Caco-2 (cell line): Measurements from ENCODE around the gene PRAMEF13. TPM values are rescaled to one million over a fixed set of nuclear protein-coding genes. Genes with fewer than 3 reads are reported as not detected.
"Not testable (repeated sequence)": the region's sequence is repeated elsewhere in the genome, so short reads cannot be mapped to it uniquely, and the experiment has no call there.

ENCODE experiments used
- BruUV-seq: library from RNA; stranded (reverse); fragments of 400-500 nt; replicated peaks from 2 replicates; lab custom pipeline; 2021; lab: Mats Ljungman, UMichigan
- CTCF ChIA-PET: fragments of 300-600 bp; sonication (Branson Sonifier 250); formaldehyde crosslinking; loops from one replicate; lab custom pipeline; 2022; ENCODE audit warnings: antibody characterized with exemption; lab: Charles Lee
- POLR2A ChIA-PET: fragments of 300-600 bp; sonication (Branson Sonifier 250); formaldehyde crosslinking; loops from one replicate; lab custom pipeline; 2022; ENCODE audit warnings: antibody characterized with exemption; lab: Charles Lee
- DNase-seq, 2 experiments: peaks; one replicate each; pipeline versions ENCODE4 v3.0.0 to v3.0.0-alpha.2; 2020 to 2022
- H3K27me3 ChIP-seq: replicated peaks from 2 replicates; pipeline ENCODE4 v1.6.0; 2011; ENCODE audit warnings: low read length; ENCODE audit not compliant: control insufficient read depth, insufficient read depth
- H3K36me3 ChIP-seq: 2 replicates; pipeline ENCODE4 v1.5.1; 2011; ENCODE audit warnings: low read length; ENCODE audit not compliant: control insufficient read depth, insufficient read depth
- H3K4me1 ChIP-seq: fragments of 250-450 bp; sonication (Bioruptor Pico); 2 replicates; pipeline ENCODE4 v1.5.1; 2020; ENCODE audit warnings: mild to moderate bottlenecking
- H3K4me3 ChIP-seq: 2 replicates; pipeline ENCODE4 v1.5.1; 2011; ENCODE audit warnings: low read depth, mild to moderate bottlenecking, control low read depth, low read length
- H3K9me3 ChIP-seq: fragments of 250-450 bp; sonication (Bioruptor Pico); 2 replicates; pipeline ENCODE4 v1.5.1; 2020; ENCODE audit warnings: mild to moderate bottlenecking, moderate library complexity
- H3K27ac Mint-ChIP-seq: one replicate; pipeline ENCODE4 v1.8.0; 2022; ENCODE audit warnings: mixed read lengths; ENCODE audit not compliant: unreplicated experiment
- H3K27me3 Mint-ChIP-seq: one replicate; pipeline ENCODE4 v1.8.0; 2022; ENCODE audit warnings: mixed read lengths; ENCODE audit not compliant: insufficient read depth, unreplicated experiment
- H3K36me3 Mint-ChIP-seq: one replicate; pipeline ENCODE4 v1.8.0; 2022; ENCODE audit warnings: mild to moderate bottlenecking, mixed read lengths; ENCODE audit not compliant: insufficient read depth, unreplicated experiment
- H3K4me1 Mint-ChIP-seq: one replicate; pipeline ENCODE4 v1.8.0; 2022; ENCODE audit warnings: low read depth, mixed read lengths; ENCODE audit not compliant: unreplicated experiment
- H3K4me3 Mint-ChIP-seq: one replicate; pipeline ENCODE4 v1.8.0; 2022; ENCODE audit warnings: mild to moderate bottlenecking, moderate library complexity, mixed read lengths; ENCODE audit not compliant: unreplicated experiment
- H3K9me3 Mint-ChIP-seq: one replicate; pipeline ENCODE4 v1.8.0; 2022; ENCODE audit warnings: mixed read lengths; ENCODE audit not compliant: unreplicated experiment
- intact Hi-C: fragments of 100-400 bp; cut with micrococcal nuclease; formaldehyde crosslinking; loops from one replicate; pipeline ENCODE4 v1.10.0; 2022; ENCODE audit not compliant: unreplicated experiment
- total RNA-seq: library from RNA; stranded (reverse); gene quantifications from 2 replicates; pipeline ENCODE4 v1.2.3, GENCODE V29; 2022

Gene PRAMEF13
- total RNA-seq, 1 experiment from 2014 or later = not detected

DNA sequence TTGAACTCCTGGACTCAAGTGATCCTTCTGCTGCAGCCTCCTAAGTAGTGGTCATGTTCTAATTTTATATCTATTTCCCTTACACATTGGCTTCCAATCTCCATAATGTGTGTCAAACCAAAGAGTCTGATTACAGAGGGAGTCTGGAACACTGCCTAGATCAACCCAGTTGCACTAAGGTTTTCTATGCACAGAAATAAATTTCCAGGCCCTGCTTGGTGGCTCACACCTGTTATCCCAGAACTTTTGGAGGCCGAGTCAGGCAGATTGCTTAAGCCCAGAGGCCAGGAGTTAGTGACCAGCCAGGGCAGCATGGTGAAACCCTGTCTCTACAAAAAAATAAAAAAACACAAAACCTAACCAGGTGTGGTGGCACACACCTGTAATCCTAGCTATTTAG is 32.8 kb upstream of the PRAMEF13 start:
- H3K4me1 ChIP-seq, H3K27me3 ChIP-seq, POLR2A ChIA-PET, H3K9me3 ChIP-seq, H3K4me3 Mint-ChIP-seq, H3K27ac Mint-ChIP-seq, H3K9me3 Mint-ChIP-seq, intact Hi-C loops, H3K27me3 Mint-ChIP-seq, BruUV-seq, H3K4me3 ChIP-seq, H3K4me1 Mint-ChIP-seq, CTCF ChIA-PET, H3K36me3 ChIP-seq, DNase-seq, H3K36me3 Mint-ChIP-seq: not testable (repeated sequence)

DNA sequence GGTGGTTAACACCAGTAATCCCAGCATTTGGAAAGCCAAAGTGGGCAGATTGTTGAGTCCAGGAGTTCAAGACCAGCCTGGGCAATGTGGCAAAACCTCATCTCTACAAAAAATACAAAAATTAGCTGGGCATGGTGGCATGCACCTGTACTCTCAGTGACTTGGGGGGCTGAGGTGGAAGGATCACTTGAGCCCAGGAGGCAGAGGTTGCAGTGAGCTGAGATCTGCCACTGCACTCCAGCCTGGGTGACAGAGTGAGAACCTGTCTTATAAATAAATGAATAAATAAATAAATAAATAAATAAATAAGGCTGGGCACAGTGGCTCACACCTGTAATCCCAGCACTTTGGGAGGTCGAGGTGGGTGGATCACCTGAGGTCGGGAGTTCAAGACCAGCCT is 30.8 kb upstream of the PRAMEF13 start:
- H3K4me1 ChIP-seq, POLR2A ChIA-PET, H3K9me3 Mint-ChIP-seq, CTCF ChIA-PET, H3K4me1 Mint-ChIP-seq, H3K4me3 ChIP-seq, H3K27me3 Mint-ChIP-seq, H3K36me3 ChIP-seq, intact Hi-C loops, DNase-seq, H3K27ac Mint-ChIP-seq, H3K27me3 ChIP-seq, H3K9me3 ChIP-seq, H3K4me3 Mint-ChIP-seq, H3K36me3 Mint-ChIP-seq, BruUV-seq: not testable (repeated sequence)

DNA sequence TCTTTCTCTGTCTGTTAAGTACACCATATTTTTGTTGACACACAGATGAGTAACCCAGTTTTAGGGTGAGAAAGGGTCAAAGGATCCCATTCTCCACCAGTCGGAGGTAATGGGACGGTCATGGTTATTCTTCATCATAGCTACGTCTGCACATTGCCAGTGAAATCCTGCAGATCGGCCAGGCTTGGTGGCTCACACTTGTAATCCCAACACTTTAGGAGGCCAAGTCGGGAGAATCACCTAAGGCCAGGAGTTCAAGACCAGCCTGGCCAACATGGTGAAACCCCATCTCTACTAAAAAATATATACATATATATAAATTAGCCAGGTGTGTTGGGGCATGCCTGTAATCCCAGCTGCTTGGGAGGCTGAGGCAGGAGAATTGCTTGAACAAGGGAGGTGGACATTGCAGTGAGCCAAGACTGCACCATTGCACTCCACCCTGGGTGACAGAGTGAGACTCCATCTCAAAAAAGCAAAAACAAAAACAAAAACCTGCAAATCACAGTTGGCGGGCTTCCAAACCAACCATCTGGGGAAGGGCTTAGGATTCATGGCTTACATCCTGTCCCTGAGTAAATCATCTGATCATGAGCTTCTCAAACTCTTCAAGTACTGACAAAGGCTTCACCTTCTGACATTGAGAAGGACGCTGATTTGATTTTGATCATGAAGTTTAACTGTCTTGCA is 30.0 kb upstream of the PRAMEF13 start:
- POLR2A ChIA-PET, H3K27me3 Mint-ChIP-seq, DNase-seq, H3K9me3 ChIP-seq, H3K4me3 ChIP-seq, H3K27ac Mint-ChIP-seq, H3K4me1 Mint-ChIP-seq, H3K36me3 ChIP-seq, H3K27me3 ChIP-seq, H3K9me3 Mint-ChIP-seq, H3K4me1 ChIP-seq, intact Hi-C loops, H3K4me3 Mint-ChIP-seq, H3K36me3 Mint-ChIP-seq, CTCF ChIA-PET, BruUV-seq: not testable (repeated sequence)

DNA sequence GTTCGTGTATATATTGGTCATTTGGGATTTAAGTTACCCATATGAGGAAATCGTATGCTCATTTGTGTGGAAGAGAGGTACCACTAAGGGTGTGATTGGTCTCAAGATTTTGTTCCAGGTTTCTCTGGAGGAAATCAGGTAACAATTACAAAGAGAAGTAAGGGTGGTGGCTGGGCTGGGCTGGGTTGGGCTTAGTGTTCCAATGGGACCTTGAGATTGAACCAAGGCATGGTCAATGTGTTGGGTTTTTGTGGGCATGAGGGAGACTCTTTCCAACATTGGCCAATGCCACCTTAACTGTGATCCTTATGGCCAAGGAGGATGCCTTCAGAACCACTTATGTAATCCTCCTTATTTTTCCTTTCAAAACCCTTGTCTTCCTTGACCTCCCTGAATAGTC is 29.4 kb upstream of the PRAMEF13 start:
- H3K36me3 ChIP-seq, H3K27me3 ChIP-seq, intact Hi-C loops, BruUV-seq, DNase-seq, H3K9me3 Mint-ChIP-seq, H3K4me1 ChIP-seq, POLR2A ChIA-PET, H3K27me3 Mint-ChIP-seq, H3K36me3 Mint-ChIP-seq, H3K4me3 ChIP-seq, H3K27ac Mint-ChIP-seq, H3K9me3 ChIP-seq, H3K4me1 Mint-ChIP-seq, H3K4me3 Mint-ChIP-seq, CTCF ChIA-PET: not testable (repeated sequence)

DNA sequence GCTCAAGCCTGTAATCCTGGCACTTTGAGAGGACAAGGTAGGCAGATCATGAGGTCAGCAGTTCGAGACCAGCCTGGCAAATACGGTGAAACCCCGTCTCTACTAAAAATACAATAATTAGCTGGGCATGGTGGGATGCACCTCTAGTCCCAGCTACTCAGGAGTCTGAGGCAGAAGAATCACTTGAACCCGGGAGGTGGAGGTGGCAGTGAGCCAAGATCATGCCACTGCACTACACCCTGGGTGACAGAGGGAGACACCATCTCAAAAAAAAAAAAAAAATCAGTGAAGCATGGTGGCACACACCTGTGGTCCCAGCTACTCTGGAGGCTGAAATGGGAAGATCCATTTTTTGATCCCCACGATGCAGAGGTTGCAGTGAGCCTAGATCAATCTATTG is 28.9 kb upstream of the PRAMEF13 start:
- intact Hi-C loops, BruUV-seq, POLR2A ChIA-PET: not testable (repeated sequence)

More for the DNA sequence above, 28.9 kb upstream of the PRAMEF13 start:
- H3K9me3 Mint-ChIP-seq, H3K4me1 Mint-ChIP-seq, H3K27ac Mint-ChIP-seq, H3K36me3 ChIP-seq, H3K9me3 ChIP-seq, H3K4me3 ChIP-seq, H3K27me3 ChIP-seq, CTCF ChIA-PET, H3K4me1 ChIP-seq, H3K27me3 Mint-ChIP-seq, DNase-seq, H3K4me3 Mint-ChIP-seq, H3K36me3 Mint-ChIP-seq: not testable (repeated sequence)
